AG09309 (cell line): ENCODE measurements around the gene ADAT3.

Experiments used
- DNase-seq: peaks from one replicate; pipeline ENCODE4 v3.0.0-alpha.2; 2010; ENCODE audit warnings: low read depth
- H3K4me3 ChIP-seq: 2 replicates; pipeline ENCODE4 v1.5.1; 2011; ENCODE audit warnings: mild to moderate bottlenecking, low read depth, low read length, moderate library complexity; ENCODE audit not compliant: control insufficient read depth
- TF ChIP-seq, protein P1 (sequence below): IDR thresholded peaks from 2 replicates; pipeline ENCODE4 v1.5.1; 2011; ENCODE audit warnings: mild to moderate bottlenecking, low read depth, low read length, inconsistent platforms; ENCODE audit not compliant: insufficient read depth, control insufficient read depth; ENCODE audit errors: missing control alignments

Gene ADAT3

DNA sequence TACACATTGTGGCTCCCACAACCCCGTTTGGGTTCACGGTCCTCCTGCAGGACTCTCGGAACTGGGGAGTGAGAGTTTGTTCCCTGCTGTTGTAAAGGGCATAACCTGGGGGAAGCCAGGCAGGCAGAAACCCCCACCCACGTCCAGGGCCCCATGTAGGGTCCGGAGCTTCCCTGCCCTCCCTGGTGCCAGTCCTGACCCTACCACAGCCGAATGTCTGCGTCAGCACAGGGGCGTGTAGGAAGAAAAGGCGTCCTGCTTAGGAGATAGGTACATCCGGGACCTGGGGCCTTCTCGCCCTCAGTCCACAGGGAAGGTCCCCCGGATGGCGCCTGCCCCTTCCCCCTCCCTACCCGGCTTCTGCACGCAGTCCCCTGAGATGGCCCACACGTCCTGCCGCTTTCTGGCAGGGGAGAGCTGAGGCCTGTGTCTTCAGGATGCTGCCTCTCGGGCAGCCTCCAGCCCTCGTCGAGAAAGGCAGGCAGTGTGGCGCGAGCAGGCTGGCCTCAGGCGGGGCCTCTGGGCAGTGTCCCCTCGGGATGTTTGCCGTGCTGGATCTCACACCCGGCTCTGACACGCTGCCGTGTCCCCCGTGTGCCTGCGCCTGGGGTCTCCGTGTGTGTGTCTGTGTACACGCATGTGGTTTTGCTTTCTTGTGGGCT lies 54.9 kb downstream of the ADAT3 start:
- TF ChIP-seq, protein P1, sequence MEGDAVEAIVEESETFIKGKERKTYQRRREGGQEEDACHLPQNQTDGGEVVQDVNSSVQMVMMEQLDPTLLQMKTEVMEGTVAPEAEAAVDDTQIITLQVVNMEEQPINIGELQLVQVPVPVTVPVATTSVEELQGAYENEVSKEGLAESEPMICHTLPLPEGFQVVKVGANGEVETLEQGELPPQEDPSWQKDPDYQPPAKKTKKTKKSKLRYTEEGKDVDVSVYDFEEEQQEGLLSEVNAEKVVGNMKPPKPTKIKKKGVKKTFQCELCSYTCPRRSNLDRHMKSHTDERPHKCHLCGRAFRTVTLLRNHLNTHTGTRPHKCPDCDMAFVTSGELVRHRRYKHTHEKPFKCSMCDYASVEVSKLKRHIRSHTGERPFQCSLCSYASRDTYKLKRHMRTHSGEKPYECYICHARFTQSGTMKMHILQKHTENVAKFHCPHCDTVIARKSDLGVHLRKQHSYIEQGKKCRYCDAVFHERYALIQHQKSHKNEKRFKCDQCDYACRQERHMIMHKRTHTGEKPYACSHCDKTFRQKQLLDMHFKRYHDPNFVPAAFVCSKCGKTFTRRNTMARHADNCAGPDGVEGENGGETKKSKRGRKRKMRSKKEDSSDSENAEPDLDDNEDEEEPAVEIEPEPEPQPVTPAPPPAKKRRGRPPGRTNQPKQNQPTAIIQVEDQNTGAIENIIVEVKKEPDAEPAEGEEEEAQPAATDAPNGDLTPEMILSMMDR = no peak

DNA sequence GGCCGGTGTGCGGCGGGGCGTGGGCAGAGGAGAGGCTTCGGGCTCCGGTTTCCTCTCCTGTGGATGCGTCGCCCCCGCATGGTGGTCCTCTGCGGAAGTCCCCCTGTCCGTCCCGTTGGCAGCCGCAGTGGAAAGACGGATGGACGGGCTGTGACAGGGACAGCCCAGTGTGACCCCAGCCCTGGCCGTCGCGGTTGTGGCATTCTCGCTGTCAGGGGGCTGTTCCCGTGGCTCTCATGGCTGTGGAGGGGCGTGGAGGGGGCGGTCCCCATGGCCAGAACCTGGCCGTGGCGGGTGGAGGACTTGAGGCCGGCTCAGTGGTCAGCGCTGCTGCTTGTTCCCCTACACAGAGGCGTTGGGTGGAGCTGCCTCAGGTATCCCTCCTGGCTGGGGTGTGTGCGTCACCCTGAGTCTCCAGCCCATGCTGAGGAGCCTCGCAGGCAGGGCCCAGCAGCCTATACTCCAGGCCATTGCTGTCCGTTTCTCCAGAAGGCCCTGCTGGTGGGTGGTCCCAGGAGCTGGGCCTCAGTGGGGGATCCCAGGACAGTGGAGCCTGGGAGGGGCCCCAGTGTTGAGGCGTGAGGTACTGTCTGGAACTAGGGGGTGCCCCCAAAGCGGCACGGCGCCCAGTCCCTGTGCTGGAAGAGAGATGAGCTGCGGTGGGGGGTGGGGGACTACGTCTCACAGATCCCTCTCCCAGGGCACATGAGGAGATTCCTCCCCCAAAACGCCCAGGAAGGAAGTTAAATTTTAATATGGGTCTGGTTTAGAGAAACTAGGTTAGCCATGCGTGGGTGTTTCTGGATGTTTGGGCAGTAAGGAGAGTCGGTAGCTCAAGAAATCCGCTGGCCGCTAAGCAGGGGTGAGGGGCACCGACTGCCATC lies 56.0 kb downstream of the ADAT3 start:
- TF ChIP-seq, protein P1 = no peak
- H3K4me3 ChIP-seq = no peak overlapping the region
- no peak for DNase-seq

More for the DNA sequence above, 54.9 kb downstream of the ADAT3 start:
- no peak overlapping the region for H3K4me3 ChIP-seq
- no peak for DNase-seq

DNA sequence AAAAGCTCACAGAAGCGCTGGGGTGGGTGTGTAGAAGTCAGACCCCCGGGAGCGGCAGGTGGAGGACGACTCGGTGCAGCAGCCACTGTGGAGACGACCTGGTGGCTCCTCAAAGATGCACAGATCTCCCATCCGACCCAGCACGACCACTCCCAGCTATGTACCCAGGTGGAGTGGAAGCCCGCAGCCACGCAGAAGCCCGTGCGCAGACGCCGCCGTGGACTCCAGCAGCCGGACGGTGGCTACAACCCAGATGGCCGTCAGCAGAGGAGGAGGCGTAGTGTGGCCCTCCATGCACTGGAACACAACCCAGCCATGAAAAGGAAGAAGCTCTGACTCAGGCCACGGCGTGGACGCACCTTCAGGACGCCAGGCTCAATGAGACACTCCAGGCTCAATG lies 57.5 kb downstream of the ADAT3 start:
- TF ChIP-seq, protein P1 = no peak
- H3K4me3 ChIP-seq = no peak overlapping the region
- no peak for DNase-seq
